ENCODE results near the gene PTPRN2. TPM values are rescaled to one million over a fixed set of nuclear protein-coding genes. Genes with fewer than 3 reads are reported as not detected.
"Not testable (repeated sequence)": the region's sequence is repeated elsewhere in the genome, so short reads cannot be mapped to it uniquely, and the experiment has no call there.

The PTPRN2 gene
- total RNA-seq, 1 donor from 2014 or later, result 0.72 TPM

GRCh38 chr7:157937406-157937805 lies 650.2 kb downstream of the PTPRN2 start:
- DNase-seq (ENCODE audit: low spot score), result no peak

- no peak for DNase-seq (ENCODE audit: low spot score)
Observed at GRCh38 chr7:157936976-157937375, 650.6 kb downstream of the PTPRN2 start.

DNA sequence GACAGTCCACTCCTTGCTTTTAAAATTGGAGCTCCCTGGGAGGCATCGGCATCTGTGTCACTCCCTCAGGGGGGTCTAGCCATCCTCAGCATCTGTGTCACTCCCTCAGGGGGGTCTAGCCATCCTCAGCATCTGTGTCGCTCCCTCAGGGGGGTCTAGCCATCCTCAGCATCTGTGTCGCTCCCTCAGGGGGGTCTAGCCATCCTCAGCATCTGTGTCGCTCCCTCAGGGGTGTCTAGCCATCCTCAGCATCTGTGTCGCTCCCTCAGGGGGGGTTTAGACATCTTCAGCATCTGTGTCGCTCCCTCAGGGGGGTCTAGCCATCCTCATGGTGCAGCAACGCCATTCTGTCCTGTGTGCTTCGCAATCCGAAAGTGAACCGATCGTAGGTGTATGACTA lies 651.9 kb downstream of the PTPRN2 start:
- DNase-seq (ENCODE audit: low spot score), result not testable (repeated sequence)

DNA sequence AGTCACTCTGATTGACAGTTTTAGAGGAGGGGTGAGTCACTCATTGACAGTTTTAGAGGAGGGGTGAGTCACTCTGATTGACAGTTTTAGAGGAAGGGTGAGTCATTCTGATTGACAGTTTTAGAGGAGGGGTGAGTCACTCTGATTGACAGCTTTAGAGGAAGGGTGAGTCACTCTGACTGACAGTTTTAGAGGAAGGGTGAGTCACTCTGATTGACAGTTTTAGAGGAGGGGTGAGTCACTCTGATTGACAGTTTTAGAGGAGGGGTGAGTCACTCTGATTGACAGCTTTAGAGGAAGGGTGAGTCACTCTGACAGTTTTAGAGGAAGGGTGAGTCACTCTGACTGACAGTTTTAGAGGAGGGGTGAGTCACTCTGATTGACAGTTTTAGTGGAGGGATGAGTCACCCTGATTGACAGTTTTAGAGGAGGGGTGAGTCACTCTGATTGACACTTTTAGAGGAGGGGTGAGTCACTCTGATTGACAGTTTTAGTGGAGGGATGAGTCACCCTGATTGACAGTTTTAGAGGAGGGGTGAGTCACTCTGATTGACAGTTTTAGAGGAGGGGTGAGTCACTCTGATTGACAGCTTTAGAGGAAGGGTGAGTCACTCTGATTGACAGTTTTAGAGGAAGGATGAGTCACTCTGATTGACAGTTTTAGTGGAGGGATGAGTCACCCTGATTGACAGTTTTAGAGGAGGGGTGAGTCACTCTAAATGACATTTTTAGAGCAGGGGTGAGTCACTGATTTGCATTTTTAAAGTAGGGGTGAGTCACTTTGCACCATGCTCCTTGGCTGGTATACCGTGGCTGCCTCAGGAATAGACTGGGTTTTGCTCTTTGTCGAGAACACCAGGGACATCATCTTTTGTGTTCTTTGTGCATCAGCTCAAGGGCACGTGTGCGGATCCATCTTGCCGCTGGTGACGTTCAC lies 654.1 kb downstream of the PTPRN2 start:
- DNase-seq (ENCODE audit: low spot score), result not testable (repeated sequence)

GRCh38 chr7:157932498-157933218 lies 655.0 kb downstream of the PTPRN2 start:
- DNase-seq (ENCODE audit: low spot score), result no peak

GRCh38 chr7:157930926-157931466 lies 656.6 kb downstream of the PTPRN2 start:
- no peak for DNase-seq (ENCODE audit: low spot score)

GRCh38 chr7:157930441-157930840 lies 657.2 kb downstream of the PTPRN2 start:
- no peak for DNase-seq (ENCODE audit: low spot score)

- no peak for DNase-seq (ENCODE audit: low spot score)
Observed at GRCh38 chr7:157929671-157930070, 658.0 kb downstream of the PTPRN2 start.

- no peak for DNase-seq (ENCODE audit: low spot score)
Observed at GRCh38 chr7:157928808-157929425, 658.7 kb downstream of the PTPRN2 start.

GRCh38 chr7:157928171-157928794 lies 659.3 kb downstream of the PTPRN2 start:
- no peak for DNase-seq (ENCODE audit: low spot score)

GRCh38 chr7:157927313-157927925 lies 660.2 kb downstream of the PTPRN2 start:
- no peak for DNase-seq (ENCODE audit: low spot score)

- no peak for DNase-seq (ENCODE audit: low spot score)
Observed at GRCh38 chr7:157926521-157927150, 661.0 kb downstream of the PTPRN2 start.

DNA sequence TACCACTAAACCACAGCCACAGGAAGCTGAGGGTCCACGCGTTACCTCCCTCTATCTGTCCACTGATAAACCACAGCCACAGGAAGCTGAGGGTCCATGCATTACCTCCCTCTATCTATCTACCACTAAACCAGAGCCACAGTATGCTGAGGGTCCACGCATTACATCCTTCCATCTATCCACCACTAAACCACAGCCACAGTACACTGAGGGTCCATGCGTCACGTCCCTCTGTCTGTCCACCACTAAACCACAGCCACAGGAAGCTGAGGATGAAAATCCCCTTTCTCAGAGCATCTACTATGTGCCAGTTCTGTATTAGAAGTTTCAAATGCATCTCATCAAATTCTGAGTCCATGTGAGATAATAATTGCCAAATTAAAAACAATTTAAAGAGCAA lies 661.5 kb downstream of the PTPRN2 start:
- no peak for DNase-seq (ENCODE audit: low spot score)

- no peak for DNase-seq (ENCODE audit: low spot score)
Observed at GRCh38 chr7:157925383-157925875, 662.2 kb downstream of the PTPRN2 start.

DNA sequence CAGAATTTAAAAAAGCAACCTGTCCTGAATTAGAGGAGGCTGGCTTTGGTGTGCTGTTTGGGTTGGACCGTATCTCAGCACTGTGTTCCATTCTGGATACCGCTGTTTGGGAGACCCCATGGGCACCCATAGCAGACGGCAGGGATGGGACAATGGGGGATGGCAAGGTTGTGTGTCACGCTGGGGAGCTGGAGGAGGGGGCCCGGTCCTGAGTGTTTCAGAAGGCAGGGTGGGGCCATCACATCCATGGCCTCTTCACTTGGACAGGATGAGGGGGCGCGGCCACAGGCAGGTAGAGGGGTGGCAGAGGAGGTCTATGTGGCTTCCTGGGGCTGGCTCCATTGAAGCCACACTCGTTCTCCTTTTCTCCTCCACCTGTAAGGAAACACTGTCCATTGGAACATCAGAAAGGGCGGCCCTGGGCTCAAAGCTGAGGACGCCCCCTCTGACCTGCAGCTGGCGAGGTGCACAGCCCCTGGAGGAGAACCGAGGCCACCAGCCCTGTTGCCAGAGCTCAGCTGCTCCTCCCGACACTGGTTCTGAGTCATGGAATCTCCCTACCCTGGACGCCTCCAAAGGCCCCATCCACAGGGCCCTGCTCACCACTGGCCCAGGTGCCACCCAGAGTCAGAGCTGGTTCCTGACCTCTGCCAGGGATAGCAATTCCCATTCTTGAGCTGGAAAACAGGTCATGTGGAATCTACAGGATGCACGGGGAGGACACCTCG lies 663.6 kb downstream of the PTPRN2 start:
- no peak for DNase-seq (ENCODE audit: low spot score)

- no peak for DNase-seq (ENCODE audit: low spot score)
Observed at GRCh38 chr7:157922576-157922975, 665.0 kb downstream of the PTPRN2 start.

DNA sequence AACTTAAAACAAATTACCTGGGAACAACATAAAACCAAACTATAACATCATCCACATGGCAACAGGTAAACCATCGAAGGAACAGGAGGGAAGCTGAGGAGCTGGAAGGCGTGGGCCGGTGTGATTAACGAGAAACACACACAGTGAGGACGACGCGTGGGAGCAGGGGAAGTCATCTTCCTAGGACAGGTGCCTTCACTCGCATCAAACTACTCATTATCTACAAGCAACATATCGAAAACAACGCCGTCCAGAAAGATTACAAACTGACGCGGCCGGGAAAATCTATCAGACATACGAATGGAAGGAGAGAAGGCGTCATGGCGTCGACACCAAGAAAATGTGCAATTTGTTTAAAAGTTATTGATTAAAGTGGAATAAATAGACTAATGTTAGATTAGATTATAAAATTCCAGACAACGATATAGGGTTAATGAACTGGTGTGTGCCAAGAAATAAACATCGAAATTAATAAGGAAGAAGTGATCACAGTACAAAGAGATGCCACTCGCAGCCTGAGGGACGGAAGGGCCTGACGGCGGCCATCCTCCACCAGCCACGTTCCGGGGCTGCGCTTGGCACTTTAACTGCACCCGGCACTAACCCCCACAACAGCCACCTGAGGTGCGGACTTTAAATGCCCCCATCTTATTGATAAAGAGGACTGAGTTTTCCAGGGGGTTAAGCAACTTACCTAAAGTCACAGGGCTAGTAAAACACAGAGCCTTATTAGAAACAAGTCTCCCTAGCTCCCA lies 669.1 kb downstream of the PTPRN2 start:
- no peak for DNase-seq (ENCODE audit: low spot score)

DNA sequence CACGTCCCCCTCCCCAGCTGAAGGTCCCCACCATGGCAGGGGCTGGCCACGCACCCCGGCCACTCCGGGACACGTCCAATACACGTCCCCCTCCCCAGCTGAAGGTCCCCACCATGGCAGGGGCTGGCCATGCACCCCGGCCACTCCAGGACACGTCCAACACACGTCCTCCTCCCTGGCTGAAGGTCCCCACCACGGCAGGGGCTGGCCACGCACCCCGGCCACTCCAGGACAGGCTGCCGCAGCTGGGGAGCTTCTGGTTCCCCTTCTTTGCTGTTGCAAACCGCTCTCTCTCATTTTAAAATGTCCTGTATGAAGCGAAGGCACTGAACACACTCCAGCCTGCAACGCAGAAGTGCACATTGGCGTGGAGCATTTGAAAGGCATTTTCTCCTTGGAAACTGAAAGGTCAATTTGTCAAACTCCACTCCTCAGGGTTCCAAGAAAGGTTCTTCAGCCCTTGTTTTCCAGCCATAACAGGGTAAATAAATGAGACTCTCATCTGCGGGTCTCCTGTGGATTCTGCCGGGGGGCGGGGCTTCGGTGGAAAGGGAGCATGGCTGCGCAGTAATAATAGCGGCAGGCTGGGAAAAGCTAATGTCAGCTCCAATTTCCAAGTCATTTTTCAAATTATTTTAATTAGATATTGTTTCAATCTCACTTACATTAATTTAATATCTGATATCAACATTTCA lies 670.5 kb downstream of the PTPRN2 start:
- no peak for DNase-seq (ENCODE audit: low spot score)

Data from umbilical cord (tissue), 2 donors.